SK-N-SH (cell line): Measurements from ENCODE around the gene EXPH5. TPM values are rescaled to one million over a fixed set of nuclear protein-coding genes. Genes with fewer than 3 reads are reported as not detected.

Experiments
- CTCF ChIA-PET: fragments of 300-600, 350-600 bp; formaldehyde crosslinking; extraction: SDS; loops from one replicate; lab custom pipeline; 2021; lab: Yijun Ruan, JAX
- POLR2A ChIA-PET: fragments of 350-600 bp; sonication (Branson Sonifier 250); formaldehyde crosslinking; extraction: SDS; loops from one replicate; lab custom pipeline; 2020; ENCODE audit warnings: antibody characterized with exemption, inconsistent platforms; lab: Yijun Ruan, JAX
- DNase-seq: peaks from one replicate; pipeline ENCODE4 v3.0.0; 2012
- H2AFZ ChIP-seq: fragments of 200-600 bp; sonication (generic); 2 replicates; pipeline ENCODE4 v1.8.1; 2016; ENCODE audit warnings: antibody characterized with exemption, mild to moderate bottlenecking, low read depth
- H3F3A ChIP-seq: fragments of 200-600 bp; sonication (generic); replicated peaks from 2 replicates; pipeline ENCODE3; 2016; ENCODE audit warnings: antibody characterized with exemption, mild to moderate bottlenecking; ENCODE audit not compliant: insufficient read depth
- H3K27ac ChIP-seq, 2 experiments: fragments of 200-500 bp in 1 of 2; fragments of 200-600 bp in 1 of 2; sonication (Bioruptor generic) in 1 of 2; sonication (generic), shearing (Covaris generic) in 1 of 2; 2 replicates each; pipeline versions ENCODE4 v1.5.1 to v1.6.1; 2014 to 2016; ENCODE audit warnings: low read depth in 2 of 2, inconsistent platforms in 1 of 2, low read length in 1 of 2, mild to moderate bottlenecking in 1 of 2, mixed read lengths in 1 of 2
- H3K27me3 ChIP-seq: fragments of 200-600 bp; sonication (generic), shearing (Covaris generic); 2 replicates; pipeline ENCODE4 v1.6.1; 2016; ENCODE audit warnings: mixed run types; ENCODE audit not compliant: insufficient read depth
- H3K36me3 ChIP-seq, 2 experiments: fragments of 200-500 bp in 1 of 2; fragments of 200-600 bp in 1 of 2; sonication (Bioruptor generic) in 1 of 2; sonication (generic) in 1 of 2; replicated peaks in 1 of 2; 2 replicates each; pipeline versions ENCODE3 to v1.5.1; 2014 to 2016; ENCODE audit warnings: low read length in 1 of 2, mild to moderate bottlenecking in 1 of 2; ENCODE audit not compliant: insufficient read depth in 2 of 2, control insufficient read depth in 1 of 2
- H3K4me1 ChIP-seq, 2 experiments: fragments of 200-500 bp in 1 of 2; fragments of 200-600 bp in 1 of 2; sonication (Bioruptor generic) in 1 of 2; sonication (generic), shearing (Covaris generic) in 1 of 2; 2 replicates each; pipeline versions ENCODE4 v1.5.1 to v1.6.1; 2014 to 2016; ENCODE audit warnings: low read depth in 1 of 2, low read length in 1 of 2, mixed run types in 1 of 2; ENCODE audit not compliant: insufficient read depth in 2 of 2, control insufficient read depth in 1 of 2
- H3K4me2 ChIP-seq: fragments of 200-600 bp; sonication (generic), shearing (Covaris generic); 2 replicates; pipeline ENCODE4 v1.6.1; 2017; ENCODE audit warnings: mixed run types
- H3K4me3 ChIP-seq, 2 experiments: fragments of 200-500 bp in 1 of 2; fragments of 200-600 bp in 1 of 2; sonication (Bioruptor generic) in 1 of 2; sonication (generic), shearing (Covaris generic) in 1 of 2; 2 replicates each; pipeline versions ENCODE4 v1.5.1 to v1.8.1; 2014 to 2016; ENCODE audit warnings: low read depth in 2 of 2, inconsistent platforms in 1 of 2, low read length in 1 of 2, mild to moderate bottlenecking in 1 of 2, mixed read lengths in 1 of 2, moderate library complexity in 1 of 2
- H3K79me2 ChIP-seq: fragments of 200-600 bp; sonication (generic); 2 replicates; pipeline ENCODE4 v1.8.1; 2017; ENCODE audit warnings: mild to moderate bottlenecking; ENCODE audit not compliant: insufficient read depth
- H3K9ac ChIP-seq: fragments of 200-600 bp; sonication (generic); 2 replicates; pipeline ENCODE4 v1.6.1; 2017; ENCODE audit warnings: mixed run types
- H3K9me2 ChIP-seq: fragments of 200-600 bp; sonication (generic); 2 replicates; pipeline ENCODE4 v1.6.1; 2017; ENCODE audit warnings: mixed run types
- H3K9me3 ChIP-seq: fragments of 200-600 bp; sonication (generic); 2 replicates; pipeline ENCODE4 v1.6.1; 2017; ENCODE audit warnings: mixed run types, mild to moderate bottlenecking, moderate library complexity
- H4K20me1 ChIP-seq: fragments of 200-600 bp; sonication (generic); 2 replicates; pipeline ENCODE4 v1.6.1; 2017; ENCODE audit warnings: mild to moderate bottlenecking, mixed run types; ENCODE audit not compliant: insufficient read depth
- EP300 ChIP-seq, 2 experiments: IDR thresholded peaks; 2 replicates each; pipeline versions ENCODE4 v1.4.0 to v1.6.1; 2012; ENCODE audit warnings: borderline replicate concordance in 1 of 2, low read depth in 1 of 2, low read length in 1 of 2
- EZH2phosphoT487 ChIP-seq: fragments of 200-600 bp; sonication (generic); IDR thresholded peaks from 2 replicates; pipeline ENCODE4 v1.6.1; 2017; ENCODE audit warnings: low read depth, mixed run types, mild to moderate bottlenecking, antibody characterized with exemption, moderate library complexity, borderline replicate concordance
- FOSL2 ChIP-seq: IDR thresholded peaks from 2 replicates; pipeline ENCODE4 v1.4.0; 2012; ENCODE audit warnings: low read depth, mild to moderate bottlenecking, moderate library complexity, borderline replicate concordance
- FOXM1 ChIP-seq: IDR thresholded peaks from 2 replicates; pipeline ENCODE4 v1.4.0; 2012; ENCODE audit warnings: low read depth, mild to moderate bottlenecking
- GABPA ChIP-seq: IDR thresholded peaks from 2 replicates; pipeline ENCODE4 v1.4.0; 2012; ENCODE audit warnings: low read depth, mild to moderate bottlenecking
- GATA2 ChIP-seq: sonication (generic); formaldehyde crosslinking; IDR thresholded peaks from 2 replicates; pipeline ENCODE4 v1.5.0; 2020; ENCODE audit warnings: mild to moderate bottlenecking, missing genetic modification reagents
- JUND ChIP-seq: IDR thresholded peaks from 2 replicates; pipeline ENCODE4 v1.4.0; 2012
- MEF2A ChIP-seq: IDR thresholded peaks from 2 replicates; pipeline ENCODE4 v1.4.0; 2012; ENCODE audit warnings: low read depth, borderline replicate concordance
- RAD21 ChIP-seq: IDR thresholded peaks from 2 replicates; pipeline ENCODE4 v1.6.1; 2012; ENCODE audit warnings: mild to moderate bottlenecking, low read length
- RCOR1 ChIP-seq: fragments of 150-350 bp; IDR thresholded peaks from 2 replicates; pipeline ENCODE4 v1.6.1; 2017; ENCODE audit warnings: antibody characterized with exemption, low read length
- RFX5 ChIP-seq: IDR thresholded peaks from 2 replicates; pipeline ENCODE4 v1.6.1; 2012; ENCODE audit warnings: mild to moderate bottlenecking, improper control_type of control experiment, low read length
- RXRA ChIP-seq: IDR thresholded peaks from 2 replicates; pipeline ENCODE4 v1.4.0; 2012; ENCODE audit warnings: low read depth, mild to moderate bottlenecking, borderline replicate concordance
- SIN3A ChIP-seq: IDR thresholded peaks from 2 replicates; pipeline ENCODE4 v1.6.1; 2012; ENCODE audit warnings: low read depth, mild to moderate bottlenecking, low read length, moderate library complexity, borderline replicate concordance
- TAF1 ChIP-seq: IDR thresholded peaks from 2 replicates; pipeline ENCODE4 v1.6.1; 2012; ENCODE audit warnings: low read depth, mild to moderate bottlenecking, low read length, moderate library complexity, borderline replicate concordance
- WGBS: methylation state at CpG from one replicate; pipeline ENCODE4 v1.1.6; 2017; ENCODE audit warnings: low lambda C conversion rate; 5-methylcytosine and 5-hydroxymethylcytosine counted together
- polyA plus RNA-seq, 3 experiments: library from polyadenylated mRNA; depleted of rRNA; stranded (reverse); fragments of >200 nt; gene quantifications; 2 replicates each; pipeline ENCODE4 v1.2.3, GENCODE V29; 2012
- TF ChIP-seq, protein P1 (sequence below): IDR thresholded peaks from 2 replicates; pipeline ENCODE4 v1.4.0; 2012; ENCODE audit warnings: low read depth
- TF ChIP-seq, protein P2 (sequence below): IDR thresholded peaks from 2 replicates; pipeline ENCODE4 v1.6.1; 2012; ENCODE audit warnings: mild to moderate bottlenecking, low read depth, low read length, moderate library complexity
- TF ChIP-seq, protein P3 (sequence below): IDR thresholded peaks from 2 replicates; pipeline ENCODE4 v1.4.0; 2012; ENCODE audit warnings: low read depth, borderline replicate concordance
- TF ChIP-seq, protein P4 (sequence below): fragments of 200-600 bp; sonication (generic); IDR thresholded peaks from 2 replicates; pipeline ENCODE4 v1.6.1; 2017; ENCODE audit warnings: antibody characterized with exemption, mild to moderate bottlenecking, moderate library complexity
- TF ChIP-seq, protein P5 (sequence below): fragments of 150-350 bp; IDR thresholded peaks from 2 replicates; pipeline ENCODE4 v1.6.1; 2017; ENCODE audit warnings: antibody characterized with exemption, low read length, low read depth, borderline replicate concordance

EXPH5 gene
- polyA plus RNA-seq, 1 of the 3 experiments (the other 2 are of a cell fraction), result 0.05 TPM

DNA sequence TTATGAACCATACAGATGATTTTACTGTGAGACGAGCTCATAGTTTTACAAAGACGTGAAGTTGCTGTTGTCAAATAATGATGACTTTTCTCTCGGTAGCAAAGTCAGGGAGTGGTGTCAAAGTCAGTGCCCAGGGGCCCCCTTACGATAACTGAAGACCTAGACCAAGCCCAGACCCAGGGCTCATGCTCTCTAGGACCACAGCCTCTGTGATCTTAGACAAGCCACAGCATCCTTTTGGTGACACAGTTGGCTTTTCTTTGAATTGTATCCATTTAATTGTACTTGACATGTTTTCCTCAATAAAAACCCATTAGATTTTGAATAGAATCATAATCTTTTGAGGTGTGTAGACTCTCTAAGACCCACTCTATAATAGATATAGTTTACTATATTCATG is 77.4 kb downstream of the EXPH5 start:
- Histone ChIP-seq H3K9me2 (no peaks in the 10 kb centered on the region), H3K9me3 (no peaks in the 10 kb centered on the region), H3K4me3 (no peak overlapping the region), H3K4me1 (no peaks in the 10 kb centered on the region), H4K20me1 (no peaks in the 10 kb centered on the region), H3K27me3 (no peaks in the 10 kb centered on the region), H2AFZ (no peak overlapping the region), H3K27ac (no peak overlapping the region), H3F3A (no peaks in the 10 kb centered on the region), H3K79me2 (no peaks in the 10 kb centered on the region), H3K36me3 (no peaks in the 10 kb centered on the region), H3K9ac (no peak overlapping the region), H3K4me2 (no peak overlapping the region)
- DNase-seq, result no peak
- ChIA-PET POLR2A (no interaction called here), CTCF (no interaction called here)
- WGBS, result 87% methylated on average over 4 of the region's 4 CpGs
- TF ChIP-seq JUND (no peak), RCOR1 (no peak), RXRA (no peak), SIN3A (no peak), TAF1 (no peak), EZH2phosphoT487 (no peak), GATA2 (CRISPR knock-in tag) (no peak), FOXM1 (no peak)
- TF ChIP-seq, protein P1, sequence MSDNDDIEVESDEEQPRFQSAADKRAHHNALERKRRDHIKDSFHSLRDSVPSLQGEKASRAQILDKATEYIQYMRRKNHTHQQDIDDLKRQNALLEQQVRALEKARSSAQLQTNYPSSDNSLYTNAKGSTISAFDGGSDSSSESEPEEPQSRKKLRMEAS, result no peak
- TF ChIP-seq, protein P2, sequence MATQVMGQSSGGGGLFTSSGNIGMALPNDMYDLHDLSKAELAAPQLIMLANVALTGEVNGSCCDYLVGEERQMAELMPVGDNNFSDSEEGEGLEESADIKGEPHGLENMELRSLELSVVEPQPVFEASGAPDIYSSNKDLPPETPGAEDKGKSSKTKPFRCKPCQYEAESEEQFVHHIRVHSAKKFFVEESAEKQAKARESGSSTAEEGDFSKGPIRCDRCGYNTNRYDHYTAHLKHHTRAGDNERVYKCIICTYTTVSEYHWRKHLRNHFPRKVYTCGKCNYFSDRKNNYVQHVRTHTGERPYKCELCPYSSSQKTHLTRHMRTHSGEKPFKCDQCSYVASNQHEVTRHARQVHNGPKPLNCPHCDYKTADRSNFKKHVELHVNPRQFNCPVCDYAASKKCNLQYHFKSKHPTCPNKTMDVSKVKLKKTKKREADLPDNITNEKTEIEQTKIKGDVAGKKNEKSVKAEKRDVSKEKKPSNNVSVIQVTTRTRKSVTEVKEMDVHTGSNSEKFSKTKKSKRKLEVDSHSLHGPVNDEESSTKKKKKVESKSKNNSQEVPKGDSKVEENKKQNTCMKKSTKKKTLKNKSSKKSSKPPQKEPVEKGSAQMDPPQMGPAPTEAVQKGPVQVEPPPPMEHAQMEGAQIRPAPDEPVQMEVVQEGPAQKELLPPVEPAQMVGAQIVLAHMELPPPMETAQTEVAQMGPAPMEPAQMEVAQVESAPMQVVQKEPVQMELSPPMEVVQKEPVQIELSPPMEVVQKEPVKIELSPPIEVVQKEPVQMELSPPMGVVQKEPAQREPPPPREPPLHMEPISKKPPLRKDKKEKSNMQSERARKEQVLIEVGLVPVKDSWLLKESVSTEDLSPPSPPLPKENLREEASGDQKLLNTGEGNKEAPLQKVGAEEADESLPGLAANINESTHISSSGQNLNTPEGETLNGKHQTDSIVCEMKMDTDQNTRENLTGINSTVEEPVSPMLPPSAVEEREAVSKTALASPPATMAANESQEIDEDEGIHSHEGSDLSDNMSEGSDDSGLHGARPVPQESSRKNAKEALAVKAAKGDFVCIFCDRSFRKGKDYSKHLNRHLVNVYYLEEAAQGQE, result no peak
- TF ChIP-seq, protein P3, sequence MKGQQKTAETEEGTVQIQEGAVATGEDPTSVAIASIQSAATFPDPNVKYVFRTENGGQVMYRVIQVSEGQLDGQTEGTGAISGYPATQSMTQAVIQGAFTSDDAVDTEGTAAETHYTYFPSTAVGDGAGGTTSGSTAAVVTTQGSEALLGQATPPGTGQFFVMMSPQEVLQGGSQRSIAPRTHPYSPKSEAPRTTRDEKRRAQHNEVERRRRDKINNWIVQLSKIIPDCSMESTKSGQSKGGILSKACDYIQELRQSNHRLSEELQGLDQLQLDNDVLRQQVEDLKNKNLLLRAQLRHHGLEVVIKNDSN, result no peak

DNA sequence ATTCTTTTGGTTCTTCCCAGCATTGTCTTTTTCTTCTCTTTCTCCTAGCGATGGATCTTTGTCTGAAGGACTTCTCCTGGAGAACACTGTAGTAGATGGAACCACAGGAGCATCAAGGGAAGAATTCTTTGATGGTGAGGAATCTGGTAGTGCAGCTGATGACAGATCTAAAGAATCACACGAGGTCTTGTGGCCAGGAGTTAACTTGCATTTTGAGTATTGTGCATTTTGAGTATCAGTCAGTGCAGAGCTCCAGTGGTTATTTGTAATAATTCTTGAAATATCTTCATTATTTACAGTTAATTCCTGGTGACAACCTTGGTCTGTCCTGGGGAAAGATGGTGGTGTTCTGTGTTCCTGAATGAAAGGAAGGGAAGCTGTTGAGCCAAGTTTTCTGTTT is 80.9 kb downstream of the EXPH5 start:
- no peaks in the 10 kb centered on the region for H3K36me3 ChIP-seq
- no peak overlapping the region for H3K27ac ChIP-seq
- no peaks in the 10 kb centered on the region for H3K79me2 ChIP-seq
- no peaks in the 10 kb centered on the region for H4K20me1 ChIP-seq
- no peak overlapping the region for H3K4me3 ChIP-seq
- no peak overlapping the region for H2AFZ ChIP-seq
- DNase-seq, result no peak
- no peaks in the 10 kb centered on the region for H3F3A ChIP-seq
- no peak overlapping the region for H3K4me2 ChIP-seq
- POLR2A ChIA-PET, result no interaction called here
- 32% methylated on average over 2 of the region's 2 CpGs for WGBS
- TF ChIP-seq, protein P4, sequence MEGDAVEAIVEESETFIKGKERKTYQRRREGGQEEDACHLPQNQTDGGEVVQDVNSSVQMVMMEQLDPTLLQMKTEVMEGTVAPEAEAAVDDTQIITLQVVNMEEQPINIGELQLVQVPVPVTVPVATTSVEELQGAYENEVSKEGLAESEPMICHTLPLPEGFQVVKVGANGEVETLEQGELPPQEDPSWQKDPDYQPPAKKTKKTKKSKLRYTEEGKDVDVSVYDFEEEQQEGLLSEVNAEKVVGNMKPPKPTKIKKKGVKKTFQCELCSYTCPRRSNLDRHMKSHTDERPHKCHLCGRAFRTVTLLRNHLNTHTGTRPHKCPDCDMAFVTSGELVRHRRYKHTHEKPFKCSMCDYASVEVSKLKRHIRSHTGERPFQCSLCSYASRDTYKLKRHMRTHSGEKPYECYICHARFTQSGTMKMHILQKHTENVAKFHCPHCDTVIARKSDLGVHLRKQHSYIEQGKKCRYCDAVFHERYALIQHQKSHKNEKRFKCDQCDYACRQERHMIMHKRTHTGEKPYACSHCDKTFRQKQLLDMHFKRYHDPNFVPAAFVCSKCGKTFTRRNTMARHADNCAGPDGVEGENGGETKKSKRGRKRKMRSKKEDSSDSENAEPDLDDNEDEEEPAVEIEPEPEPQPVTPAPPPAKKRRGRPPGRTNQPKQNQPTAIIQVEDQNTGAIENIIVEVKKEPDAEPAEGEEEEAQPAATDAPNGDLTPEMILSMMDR, result no peak
- no peak for TF ChIP-seq RCOR1
- TF ChIP-seq FOSL2, result no peak
- TF ChIP-seq, protein P3, result no peak
- no peak for TF ChIP-seq RFX5
- no peak for TF ChIP-seq RAD21
- TF ChIP-seq, protein P5, sequence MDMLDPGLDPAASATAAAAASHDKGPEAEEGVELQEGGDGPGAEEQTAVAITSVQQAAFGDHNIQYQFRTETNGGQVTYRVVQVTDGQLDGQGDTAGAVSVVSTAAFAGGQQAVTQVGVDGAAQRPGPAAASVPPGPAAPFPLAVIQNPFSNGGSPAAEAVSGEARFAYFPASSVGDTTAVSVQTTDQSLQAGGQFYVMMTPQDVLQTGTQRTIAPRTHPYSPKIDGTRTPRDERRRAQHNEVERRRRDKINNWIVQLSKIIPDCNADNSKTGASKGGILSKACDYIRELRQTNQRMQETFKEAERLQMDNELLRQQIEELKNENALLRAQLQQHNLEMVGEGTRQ, result no peak
- TF ChIP-seq RXRA, result no peak
- no peak for TF ChIP-seq MEF2A
- no peak for TF ChIP-seq FOXM1
- no peak for TF ChIP-seq EP300 (IDR thresholded peaks at IDR 0.05; ENCODE audit: borderline replicate concordance in 1 of 2, low read depth in 1 of 2, low read length in 1 of 2)
- no peak for TF ChIP-seq GABPA
- no peaks in the 10 kb centered on the region for H3K4me1 ChIP-seq
- no peak overlapping the region for H3K9ac ChIP-seq
- H3K9me3 ChIP-seq, result no peaks in the 10 kb centered on the region
- no peaks in the 10 kb centered on the region for H3K27me3 ChIP-seq
- CTCF ChIA-PET, result interaction anchor here (0.9 kb wide), 1 partner anchor 11 kb away, joined by 3 read pairs; no protein-coding TSS in a partner anchor
- no peaks in the 10 kb centered on the region for H3K9me2 ChIP-seq
